A549 (cell line): ENCODE measurements around the gene GPBAR1. TPM values are rescaled to one million over a fixed set of nuclear protein-coding genes. Genes with fewer than 3 reads are reported as not detected.

ENCODE experiments used
- ATAC-seq, 2 experiments: fragments of 200-7000 bp in 1 of 2; fragments of >200 bp in 1 of 2; cut with Nextera tagmentation in 1 of 2; cut with Tn5 transposase in 1 of 2; 3 replicates each; pipeline versions ENCODE4 v1.8.0 to v1.9.1; 2018 to 2020; ENCODE audit warnings: mild to moderate bottlenecking in 1 of 2, moderate library complexity in 1 of 2
- CTCF ChIA-PET: fragments of 300-600 bp; sonication (Branson Sonifier 250); formaldehyde crosslinking; extraction: SDS; loops from one replicate; lab custom pipeline; 2021; ENCODE audit warnings: antibody characterized with exemption, inconsistent platforms; lab: Yijun Ruan, JAX
- POLR2A ChIA-PET: fragments of 350-600 bp; formaldehyde crosslinking; extraction: SDS; loops from one replicate; lab custom pipeline; 2021; ENCODE audit warnings: antibody characterized with exemption, inconsistent platforms; lab: Yijun Ruan, JAX
- DNase-seq, 2 experiments: peaks; one replicate each; pipeline versions ENCODE4 v3.0.0 to v3.0.0-alpha.2; 2011 to 2016; ENCODE audit warnings: low read depth in 1 of 2, low spot score in 1 of 2
- FAIRE-seq: peaks from 2 replicates; lab custom pipeline; 2011; peaks lifted over from hg19 to GRCh38; lab: Jason Lieb, UNC
- H3K27ac ChIP-seq, 2 experiments: fragments of >200 bp; sonication (Bioruptor Twin); formaldehyde crosslinking; 3 replicates each; pipeline ENCODE4 v1.5.1; 2016 to 2017
- H3K4me1 ChIP-seq: fragments of >200 bp; sonication (Bioruptor Twin); formaldehyde crosslinking; 3 replicates; pipeline ENCODE4 v1.6.1; 2016
- H3K4me2 ChIP-seq: fragments of >200 bp; sonication (Bioruptor Twin); formaldehyde crosslinking; 3 replicates; pipeline ENCODE4 v1.6.1; 2016
- H3K4me3 ChIP-seq: fragments of >200 bp; sonication (Bioruptor Twin); formaldehyde crosslinking; 3 replicates; pipeline ENCODE4 v1.5.1; 2016
- H3K9me3 ChIP-seq: fragments of >200 bp; sonication (Bioruptor Twin); formaldehyde crosslinking; 3 replicates; pipeline ENCODE4 v1.6.1; 2016
- CBX8 ChIP-seq: fragments of 200-600 bp; sonication (generic); IDR thresholded peaks from 2 replicates; pipeline ENCODE4 v1.6.1; 2016
- E2F6 ChIP-seq: IDR thresholded peaks from 2 replicates; pipeline ENCODE4 v1.6.1; 2012; ENCODE audit warnings: low read depth, borderline replicate concordance
- EHF ChIP-seq: fragments of 250-450 bp; sonication (Bioruptor Pico); IDR thresholded peaks from 2 replicates; pipeline ENCODE4 v1.5.0; 2020; ENCODE audit warnings: mild to moderate bottlenecking
- EHMT2 ChIP-seq: fragments of 200-600 bp; sonication (generic); IDR thresholded peaks from 2 replicates; pipeline ENCODE4 v1.6.1; 2016; ENCODE audit warnings: antibody characterized with exemption, low read depth, mild to moderate bottlenecking, moderate library complexity
- ELK1 ChIP-seq: fragments of 150-350 bp; IDR thresholded peaks from 2 replicates; pipeline ENCODE4 v1.6.1; 2014; ENCODE audit warnings: low read depth, mild to moderate bottlenecking, low read length
- EP300 ChIP-seq, 2 experiments: fragments of >200 bp; sonication (Bioruptor Twin); formaldehyde crosslinking; IDR thresholded peaks; 2 replicates in 1 of 2; 3 replicates in 1 of 2; pipeline ENCODE4 v1.6.1; 2016 to 2017
- GATA3 ChIP-seq: IDR thresholded peaks from 2 replicates; pipeline ENCODE4 v1.6.1; 2012; ENCODE audit warnings: borderline replicate concordance
- HOXA7 ChIP-seq: fragments of 250-450 bp; sonication (Bioruptor Pico); IDR thresholded peaks from 2 replicates; pipeline ENCODE4 v1.5.0; 2020; ENCODE audit warnings: mild to moderate bottlenecking, moderate library complexity
- HOXB13 ChIP-seq: fragments of 250-450 bp; sonication (Bioruptor Pico); IDR thresholded peaks from 2 replicates; pipeline ENCODE4 v1.5.0; 2020; ENCODE audit warnings: low read depth, mild to moderate bottlenecking, moderate library complexity
- JUN ChIP-seq, 2 experiments: fragments of >200 bp; sonication (Bioruptor Twin); formaldehyde crosslinking; IDR thresholded peaks; 2 replicates in 1 of 2; 3 replicates in 1 of 2; pipeline ENCODE4 v1.6.1; 2016 to 2017
- MAX ChIP-seq: IDR thresholded peaks from 2 replicates; pipeline ENCODE4 v1.6.1; 2012
- NPAS2 ChIP-seq: fragments of 250-450 bp; sonication (Bioruptor Pico); IDR thresholded peaks from 2 replicates; pipeline ENCODE4 v1.8.0; 2022; ENCODE audit warnings: mild to moderate bottlenecking, moderate library complexity, borderline replicate concordance
- PHF8 ChIP-seq: fragments of 200-600 bp; sonication (generic); IDR thresholded peaks from 2 replicates; pipeline ENCODE4 v1.6.1; 2016; ENCODE audit warnings: low read depth, mild to moderate bottlenecking, antibody characterized with exemption, moderate library complexity, borderline replicate concordance
- POLR2A ChIP-seq: IDR thresholded peaks from 2 replicates; pipeline ENCODE4 v1.6.1; 2012; ENCODE audit warnings: mild to moderate bottlenecking, low read length
- RARB ChIP-seq: fragments of 250-450 bp; sonication (Bioruptor Pico); IDR thresholded peaks from 2 replicates; pipeline ENCODE4 v1.8.0; 2021; ENCODE audit warnings: mild to moderate bottlenecking, moderate library complexity
- REST ChIP-seq: fragments of 200-600 bp; sonication (generic); IDR thresholded peaks from 2 replicates; pipeline ENCODE4 v1.6.1; 2016; ENCODE audit warnings: antibody characterized with exemption, mild to moderate bottlenecking, moderate library complexity
- ZC3H11A ChIP-seq: fragments of 450-650 bp; IDR thresholded peaks from 2 replicates; pipeline ENCODE4 v1.6.1; 2014; ENCODE audit warnings: antibody characterized with exemption, mild to moderate bottlenecking
- ZNF302 ChIP-seq: fragments of 250-450 bp; sonication (Bioruptor Pico); IDR thresholded peaks from 2 replicates; pipeline ENCODE4 v1.9.0; 2021; ENCODE audit warnings: inconsistent platforms, mild to moderate bottlenecking, moderate library complexity
- ZSCAN20 ChIP-seq: fragments of 250-450 bp; sonication (Bioruptor Pico); IDR thresholded peaks from 2 replicates; pipeline ENCODE4 v1.8.0; 2022; ENCODE audit warnings: mild to moderate bottlenecking, moderate library complexity
- WGBS: methylation state at CpG from one replicate; pipeline ENCODE4 v1.1.6; 2017; ENCODE audit errors: missing lambda C conversion rate; 5-methylcytosine and 5-hydroxymethylcytosine counted together
- polyA plus RNA-seq, 4 experiments: library from polyadenylated mRNA; depleted of rRNA in 3 of 4; stranded (reverse); fragments of >200 nt; fragmentation: RNase III in 1 of 4; extraction: RNeasy Plus Mini Kit Qiagen cat#74134 plus additional on column Dnase treatment in 1 of 4; gene quantifications; 2 replicates in 3 of 4; 3 replicates in 1 of 4; pipeline ENCODE4 v1.2.3, GENCODE V29; 2011 to 2017
- TF ChIP-seq, protein P1 (sequence below): IDR thresholded peaks from 2 replicates; pipeline ENCODE4 v1.6.1; 2012

Gene GPBAR1
- polyA plus RNA-seq, 2 of the 4 experiments (the other 2 are of a cell fraction) = 0.06 to 0.12 TPM

DNA sequence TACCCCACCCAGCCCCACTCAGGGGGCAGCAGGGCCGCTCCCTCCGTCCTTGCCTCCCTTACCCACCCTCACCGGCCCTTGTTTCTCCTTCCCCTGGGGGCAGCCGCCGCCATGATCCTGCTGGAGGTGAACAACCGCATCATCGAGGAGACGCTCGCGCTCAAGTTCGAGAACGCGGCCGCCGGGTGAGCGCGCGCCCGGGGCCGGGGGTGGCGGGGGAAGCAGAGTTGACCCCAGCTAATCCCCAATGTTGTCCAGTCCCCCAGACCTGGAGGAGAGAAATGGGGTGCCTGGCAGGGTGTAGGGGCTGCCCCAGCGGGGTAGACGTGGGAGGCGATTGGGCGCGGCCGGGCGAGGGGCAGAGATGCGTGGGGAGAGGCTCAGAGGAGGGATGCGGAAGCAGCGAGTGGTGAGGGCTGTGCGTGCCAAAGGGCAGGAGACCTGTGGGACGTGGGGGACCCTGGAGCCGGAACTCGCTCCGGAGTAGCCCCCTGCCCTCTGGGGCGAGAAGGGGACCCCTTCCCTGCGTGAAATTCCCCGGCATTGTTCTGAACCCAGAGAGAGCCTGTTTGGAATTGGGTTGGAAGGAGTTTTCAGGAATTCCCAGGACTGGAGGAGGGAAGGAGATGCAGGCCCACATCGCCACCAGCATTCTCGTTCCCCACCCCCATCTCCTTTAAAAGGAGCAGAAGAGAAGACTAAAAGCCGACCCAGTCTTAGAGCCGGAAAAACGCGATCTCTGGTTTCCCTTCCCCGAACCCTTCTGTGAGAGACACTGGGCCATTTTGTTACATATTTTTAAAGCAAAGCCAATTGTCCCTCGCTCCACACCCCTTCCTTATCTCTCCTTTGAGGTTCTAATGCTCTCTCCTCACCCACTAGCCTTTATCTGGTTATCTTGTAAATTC lies 43.2 kb upstream of the GPBAR1 start:
- TF ChIP-seq EP300 (IDR thresholded peaks at IDR 0.05) (no peak), ZC3H11A (no peak), RARB (CRISPR knock-in tag) (no peak), EHMT2 (no peak), E2F6 (no peak), ELK1 (no peak), PHF8 (peak; percentile 18; the same call in 1 of the 2 replicates), REST (no peak), JUN (IDR thresholded peaks at IDR 0.05) (peak in 1 of 2 experiments; percentile 43; a peak in 1 of 5 replicates), NPAS2 (no peak), HOXA7 (no peak), POLR2A (peak; percentile 19; the same call in 1 of the 2 replicates)
- TF ChIP-seq, protein P1, sequence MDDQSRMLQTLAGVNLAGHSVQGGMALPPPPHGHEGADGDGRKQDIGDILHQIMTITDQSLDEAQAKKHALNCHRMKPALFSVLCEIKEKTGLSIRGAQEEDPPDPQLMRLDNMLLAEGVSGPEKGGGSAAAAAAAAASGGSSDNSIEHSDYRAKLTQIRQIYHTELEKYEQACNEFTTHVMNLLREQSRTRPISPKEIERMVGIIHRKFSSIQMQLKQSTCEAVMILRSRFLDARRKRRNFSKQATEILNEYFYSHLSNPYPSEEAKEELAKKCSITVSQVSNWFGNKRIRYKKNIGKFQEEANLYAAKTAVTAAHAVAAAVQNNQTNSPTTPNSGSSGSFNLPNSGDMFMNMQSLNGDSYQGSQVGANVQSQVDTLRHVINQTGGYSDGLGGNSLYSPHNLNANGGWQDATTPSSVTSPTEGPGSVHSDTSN = no peak
- TF ChIP-seq, all 56 proteins: peak for 3
- H3K27ac ChIP-seq = peak overlapping the region; percentile 92 to 99
- DNase-seq (peak; percentile 45 to 48), FAIRE-seq (no peak), ATAC-seq (peak; percentile 75 to 82)
- ChIA-PET CTCF (no interaction called here), POLR2A (interaction anchor here (1.1 kb wide), 1 partner anchor 11 kb away, joined by 3 read pairs; no protein-coding TSS in a partner anchor)
- WGBS = 2% methylated on average over 25 of the region's 47 CpGs
- H3K4me3 ChIP-seq = peak overlapping the region; percentile 90
- no peaks in the 10 kb centered on the region for H3K9me3 ChIP-seq
- peak overlapping the region; percentile 93 for H3K4me2 ChIP-seq
- H3K4me1 ChIP-seq = peaks cover 31% of the 10 kb centered on the region

DNA sequence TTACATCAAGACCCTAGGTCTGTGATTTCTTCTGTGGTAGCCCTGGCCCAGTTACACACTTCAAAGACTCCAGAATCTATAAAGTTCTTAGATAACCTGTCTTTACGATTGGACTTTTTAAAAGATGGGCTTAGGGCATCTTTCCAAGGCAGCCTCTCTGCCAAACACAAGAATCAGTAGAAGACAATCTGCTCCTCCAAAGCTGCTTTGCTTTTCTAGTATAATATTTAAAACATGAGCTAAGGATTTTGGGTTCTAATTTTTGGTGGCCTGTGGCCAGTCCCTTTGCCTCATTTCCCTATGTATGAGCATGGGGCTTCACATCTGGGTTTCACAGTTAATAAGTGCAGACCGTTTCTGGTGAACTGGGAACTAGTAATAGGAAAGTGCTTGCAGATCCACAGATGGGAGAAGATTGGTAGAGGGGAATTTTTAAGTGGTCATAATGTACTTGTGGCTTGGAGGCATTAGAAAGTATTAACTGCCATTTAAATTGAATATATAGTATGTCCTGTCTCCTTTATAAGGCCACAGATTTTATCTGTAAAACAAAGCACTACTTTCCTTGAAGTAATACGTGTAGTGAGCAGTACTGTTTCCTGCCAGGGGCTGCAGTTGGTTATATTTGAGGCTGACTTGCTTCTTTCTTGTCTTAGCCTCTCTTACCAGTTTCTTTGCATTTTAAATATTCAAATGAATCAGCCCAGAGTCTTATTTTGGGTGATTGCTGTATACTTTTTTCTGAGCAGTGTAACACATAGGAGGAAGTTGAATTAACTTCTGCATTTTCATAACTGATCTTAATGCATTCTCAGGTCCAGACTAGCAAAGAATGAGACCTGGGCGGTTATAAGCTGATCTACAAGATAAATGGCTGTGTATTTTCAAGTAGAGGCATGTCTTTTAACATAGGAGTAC lies 42.3 kb upstream of the GPBAR1 start:
- Histone ChIP-seq H3K9me3 (no peaks in the 10 kb centered on the region), H3K27ac (peak overlapping the region; percentile 92 to 99), H3K4me3 (peak overlapping the region; percentile 90), H3K4me1 (peaks cover 35% of the 10 kb centered on the region), H3K4me2 (peak overlapping the region; percentile 93)
- POLR2A ChIA-PET = no interaction called here
- 40% methylated on average over 4 of the region's 4 CpGs for WGBS
- CTCF ChIA-PET = interaction anchor here (0.6 to 2.7 kb wide), 4 partner anchors 10 to 1701 kb away, joined by 3 to 8 read pairs (median 4); no protein-coding TSS in a partner anchor
- DNase-seq (no peak), ATAC-seq (no peak), FAIRE-seq (no peak)
- TF ChIP-seq ZSCAN20 (CRISPR knock-in tag) (no peak), MAX (no peak), HOXB13 (no peak), EHMT2 (no peak), ZNF302 (CRISPR knock-in tag) (no peak), GATA3 (no peak), EHF (CRISPR knock-in tag) (no peak), REST (no peak), CBX8 (no peak)
